Measurements from ENCODE around the gene P3H1. TPM values are rescaled to one million over a fixed set of nuclear protein-coding genes. Genes with fewer than 3 reads are reported as not detected.

P3H1 gene
- total RNA-seq, 4 donors from 2014 or later, result 11.5 to 119 (median 34.7) TPM

DNA sequence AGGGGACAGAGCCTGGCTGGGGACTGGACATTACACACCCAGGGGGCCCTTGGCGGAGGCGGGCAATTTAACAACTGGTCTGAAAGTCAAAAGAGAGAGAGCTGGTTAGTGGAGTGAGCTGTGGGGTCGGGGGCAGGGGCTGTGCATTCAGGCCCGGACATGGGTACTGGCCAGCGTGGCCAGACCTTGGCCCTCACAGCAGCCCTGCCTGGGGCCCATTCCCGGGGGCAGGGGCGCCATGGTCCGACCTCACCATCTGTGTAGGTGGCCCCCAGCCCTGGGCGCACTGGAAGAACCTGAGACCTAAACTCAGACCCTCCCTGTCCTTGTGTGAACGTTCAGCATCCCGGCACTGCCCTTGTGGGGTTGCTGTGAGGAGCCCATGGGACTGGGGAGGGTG lies 31.8 kb downstream of the P3H1 start:
- TF ChIP-seq POLR2A (IDR thresholded peaks at IDR 0.05), result no peak
- TF ChIP-seq, protein P1, sequence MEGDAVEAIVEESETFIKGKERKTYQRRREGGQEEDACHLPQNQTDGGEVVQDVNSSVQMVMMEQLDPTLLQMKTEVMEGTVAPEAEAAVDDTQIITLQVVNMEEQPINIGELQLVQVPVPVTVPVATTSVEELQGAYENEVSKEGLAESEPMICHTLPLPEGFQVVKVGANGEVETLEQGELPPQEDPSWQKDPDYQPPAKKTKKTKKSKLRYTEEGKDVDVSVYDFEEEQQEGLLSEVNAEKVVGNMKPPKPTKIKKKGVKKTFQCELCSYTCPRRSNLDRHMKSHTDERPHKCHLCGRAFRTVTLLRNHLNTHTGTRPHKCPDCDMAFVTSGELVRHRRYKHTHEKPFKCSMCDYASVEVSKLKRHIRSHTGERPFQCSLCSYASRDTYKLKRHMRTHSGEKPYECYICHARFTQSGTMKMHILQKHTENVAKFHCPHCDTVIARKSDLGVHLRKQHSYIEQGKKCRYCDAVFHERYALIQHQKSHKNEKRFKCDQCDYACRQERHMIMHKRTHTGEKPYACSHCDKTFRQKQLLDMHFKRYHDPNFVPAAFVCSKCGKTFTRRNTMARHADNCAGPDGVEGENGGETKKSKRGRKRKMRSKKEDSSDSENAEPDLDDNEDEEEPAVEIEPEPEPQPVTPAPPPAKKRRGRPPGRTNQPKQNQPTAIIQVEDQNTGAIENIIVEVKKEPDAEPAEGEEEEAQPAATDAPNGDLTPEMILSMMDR (IDR thresholded peaks at IDR 0.05), result no peak
- DNase-seq, result no peak
- Histone ChIP-seq H3K9me3 (no peaks in the 10 kb centered on the region), H3K27me3 (no peaks in the 10 kb centered on the region), H3K4me1 (no peaks in the 10 kb centered on the region), H3K4me3 (no peak overlapping the region), H3K36me3 (no peaks in the 10 kb centered on the region), H3K27ac (no peak overlapping the region)
- intact Hi-C loops (cut with DNase I; ENCODE audit: low total_unique reads), result no loop called here

GRCh38 chr1:42734201-42735035 lies 32.4 kb downstream of the P3H1 start:
- DNase-seq, result no peak
- intact Hi-C loops (cut with DNase I; ENCODE audit: low total_unique reads), result no loop called here
- H3K4me1 ChIP-seq, result no peaks in the 10 kb centered on the region
- H3K4me3 ChIP-seq, result no peak overlapping the region
- no peak overlapping the region for H3K27ac ChIP-seq
- no peaks in the 10 kb centered on the region for H3K36me3 ChIP-seq
- no peak for TF ChIP-seq POLR2A (IDR thresholded peaks at IDR 0.05)
- TF ChIP-seq, protein P1 (IDR thresholded peaks at IDR 0.05), result no peak
- no peaks in the 10 kb centered on the region for H3K27me3 ChIP-seq
- no peaks in the 10 kb centered on the region for H3K9me3 ChIP-seq

- H3K4me3 ChIP-seq, result no peak overlapping the region
- no peaks in the 10 kb centered on the region for H3K27me3 ChIP-seq
- intact Hi-C loops (cut with DNase I; ENCODE audit: low total_unique reads), result no loop called here
- DNase-seq, result no peak
- TF ChIP-seq, protein P1 (IDR thresholded peaks at IDR 0.05), result no peak
- no peak overlapping the region for H3K27ac ChIP-seq
- H3K36me3 ChIP-seq, result no peaks in the 10 kb centered on the region
- no peaks in the 10 kb centered on the region for H3K9me3 ChIP-seq
- no peaks in the 10 kb centered on the region for H3K4me1 ChIP-seq
These were observed 33.2 kb downstream of the P3H1 start for GRCh38 chr1:42733415-42734200.

DNA sequence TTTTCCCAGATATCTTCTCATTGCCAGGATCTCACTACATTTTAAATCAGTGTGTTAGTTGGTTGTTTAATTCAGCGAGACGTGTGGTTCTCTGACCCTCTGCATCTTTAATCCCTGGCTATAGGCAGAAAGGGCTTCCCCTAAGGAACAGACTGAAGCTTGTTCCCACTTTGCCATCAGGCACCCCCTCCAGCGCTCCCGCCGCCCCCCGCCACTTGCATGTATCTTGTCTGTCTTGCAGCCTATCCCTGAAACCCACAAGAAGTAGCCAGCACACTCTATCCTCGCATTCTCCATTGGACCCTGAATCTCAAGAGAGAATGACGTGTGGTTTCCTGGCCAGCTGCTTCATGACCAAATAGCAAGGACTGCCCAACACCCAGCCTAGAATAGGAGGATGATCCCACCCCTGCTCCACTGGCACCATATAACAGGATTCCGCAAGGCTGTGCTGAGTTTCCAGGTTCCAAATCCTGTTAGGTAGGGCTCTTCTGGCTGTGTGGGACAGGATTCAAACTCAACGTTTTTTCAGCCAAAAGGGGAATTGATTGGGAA lies 34.6 kb downstream of the P3H1 start:
- no peak overlapping the region for H3K27ac ChIP-seq
- no peaks in the 10 kb centered on the region for H3K27me3 ChIP-seq
- H3K36me3 ChIP-seq, result no peaks in the 10 kb centered on the region
- TF ChIP-seq, protein P1 (IDR thresholded peaks at IDR 0.05), result no peak
- no peak for TF ChIP-seq POLR2A (IDR thresholded peaks at IDR 0.05)
- H3K4me3 ChIP-seq, result no peak overlapping the region
- H3K4me1 ChIP-seq, result no peaks in the 10 kb centered on the region
- no peaks in the 10 kb centered on the region for H3K9me3 ChIP-seq
- DNase-seq, result no peak
- intact Hi-C loops (cut with DNase I; ENCODE audit: low total_unique reads), result no loop called here

DNA sequence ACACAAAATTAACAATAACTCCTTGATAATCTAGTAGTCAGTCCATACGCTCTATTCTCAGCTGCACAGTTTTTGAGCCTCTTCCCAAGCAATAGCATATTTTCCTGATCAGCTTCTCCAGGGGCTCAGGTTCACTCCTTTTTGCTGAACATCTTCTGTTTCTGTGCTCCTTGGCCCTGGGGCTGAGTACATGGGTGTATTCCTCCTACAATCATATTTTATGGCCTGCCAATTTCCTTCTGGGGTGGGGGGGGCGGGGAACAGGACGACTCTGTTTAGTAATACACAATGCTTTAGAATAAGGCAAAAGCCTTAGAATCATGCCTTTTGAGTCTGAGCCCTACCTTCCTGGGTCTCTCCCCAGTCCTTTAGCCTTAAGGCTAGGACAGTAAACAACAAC lies 35.2 kb downstream of the P3H1 start:
- no peak overlapping the region for H3K27ac ChIP-seq
- no peak for TF ChIP-seq POLR2A (IDR thresholded peaks at IDR 0.05)
- TF ChIP-seq, protein P1 (IDR thresholded peaks at IDR 0.05), result no peak
- no peaks in the 10 kb centered on the region for H3K36me3 ChIP-seq
- no peaks in the 10 kb centered on the region for H3K4me1 ChIP-seq
- H3K4me3 ChIP-seq, result no peak overlapping the region
- intact Hi-C loops (cut with DNase I; ENCODE audit: low total_unique reads), result no loop called here
- H3K27me3 ChIP-seq, result no peaks in the 10 kb centered on the region
- no peaks in the 10 kb centered on the region for H3K9me3 ChIP-seq
- no peak for DNase-seq

Data from uterus (tissue), 4 donors.